H9 (cell line): Measurements from ENCODE around the gene CHID1. TPM values are rescaled to one million over a fixed set of nuclear protein-coding genes. Genes with fewer than 3 reads are reported as not detected.

Source experiments
- DNase-seq: peaks from one replicate; pipeline ENCODE4 v3.0.0-alpha.2; 2017
- H2AFZ ChIP-seq: one replicate; pipeline ENCODE4 v1.6.1; 2013; ENCODE audit warnings: mild to moderate bottlenecking, low read length, control low read depth, moderate library complexity
- H2AK5ac ChIP-seq: 2 replicates; pipeline ENCODE4 v1.6.1; 2013; ENCODE audit warnings: low read length, control low read depth, mixed read lengths; ENCODE audit not compliant: insufficient read length
- H2BK120ac ChIP-seq: one replicate; pipeline ENCODE4 v1.6.1; 2013; ENCODE audit warnings: low read depth, mild to moderate bottlenecking, low read length, control low read depth, inconsistent platforms; ENCODE audit not compliant: poor library complexity, severe bottlenecking
- H2BK12ac ChIP-seq: 2 replicates; pipeline ENCODE4 v1.6.1; 2013; ENCODE audit warnings: low read length, control low read depth, mixed read lengths, low read depth; ENCODE audit not compliant: insufficient read length
- H2BK15ac ChIP-seq: 2 replicates; pipeline ENCODE4 v1.6.1; 2013; ENCODE audit warnings: low read depth, low read length, control low read depth
- H2BK20ac ChIP-seq: one replicate; pipeline ENCODE4 v1.6.1; 2013; ENCODE audit warnings: low read depth, mild to moderate bottlenecking, low read length, control low read depth, inconsistent platforms; ENCODE audit not compliant: poor library complexity, severe bottlenecking
- H2BK5ac ChIP-seq: 2 replicates; pipeline ENCODE4 v1.6.1; 2013; ENCODE audit warnings: low read length, control low read depth, mixed read lengths; ENCODE audit not compliant: insufficient read length
- H3K14ac ChIP-seq: 2 replicates; pipeline ENCODE4 v1.6.1; 2013; ENCODE audit warnings: low read length, control low read depth; ENCODE audit not compliant: insufficient read depth
- H3K18ac ChIP-seq: 2 replicates; pipeline ENCODE4 v1.6.1; 2013; ENCODE audit warnings: low read depth, mild to moderate bottlenecking, mixed read lengths, low read length, control low read depth; ENCODE audit not compliant: insufficient read length
- H3K23ac ChIP-seq: 2 replicates; pipeline ENCODE4 v1.6.1; 2013; ENCODE audit warnings: low read length, control low read depth, mixed read lengths, low read depth; ENCODE audit not compliant: insufficient read length
- H3K23me2 ChIP-seq: 2 replicates; pipeline ENCODE4 v1.6.1; 2013; ENCODE audit warnings: low read depth, mild to moderate bottlenecking, mixed read lengths, low read length, control low read depth; ENCODE audit not compliant: insufficient read length, poor library complexity, severe bottlenecking
- H3K27ac ChIP-seq: 2 replicates; pipeline ENCODE4 v1.5.1; 2013; ENCODE audit warnings: low read length, control low read depth, mixed read lengths, low read depth; ENCODE audit not compliant: insufficient read length
- H3K27me3 ChIP-seq: 2 replicates; pipeline ENCODE4 v1.6.1; 2013; ENCODE audit warnings: low read length, control low read depth, inconsistent platforms; ENCODE audit not compliant: insufficient read depth
- H3K4ac ChIP-seq: 2 replicates; pipeline ENCODE4 v1.6.1; 2013; ENCODE audit warnings: low read depth, mild to moderate bottlenecking, control low read depth, inconsistent platforms, low read length, moderate library complexity
- H3K4me1 ChIP-seq: 2 replicates; pipeline ENCODE4 v1.6.1; 2013; ENCODE audit warnings: low read length, control low read depth, inconsistent platforms; ENCODE audit not compliant: insufficient read depth
- H3K4me2 ChIP-seq: 2 replicates; pipeline ENCODE4 v1.6.1; 2013; ENCODE audit warnings: low read length, control low read depth, mixed read lengths; ENCODE audit not compliant: insufficient read length, insufficient read depth
- H3K56ac ChIP-seq: 2 replicates; pipeline ENCODE4 v1.6.1; 2013; ENCODE audit warnings: low read depth, mild to moderate bottlenecking, mixed read lengths, low read length, control low read depth; ENCODE audit not compliant: insufficient read length
- H3K79me1 ChIP-seq: 2 replicates; pipeline ENCODE4 v1.6.1; 2013; ENCODE audit warnings: low read depth, mild to moderate bottlenecking, moderate library complexity, low read length, control low read depth, inconsistent platforms; ENCODE audit not compliant: insufficient read depth, poor library complexity, severe bottlenecking
- H3K79me2 ChIP-seq: 2 replicates; pipeline ENCODE4 v1.6.1; 2013; ENCODE audit warnings: low read length, control low read depth, inconsistent platforms; ENCODE audit not compliant: insufficient read depth
- H3K9ac ChIP-seq: 2 replicates; pipeline ENCODE4 v1.6.1; 2013; ENCODE audit warnings: low read length, control low read depth, mixed read lengths; ENCODE audit not compliant: insufficient read length; ENCODE audit errors: extremely low read depth
- H3K9me3 ChIP-seq: one replicate; pipeline ENCODE4 v1.6.1; 2013; ENCODE audit warnings: low read depth, low read length, inconsistent platforms; ENCODE audit not compliant: control insufficient read depth
- H3T11ph ChIP-seq: one replicate; pipeline ENCODE4 v1.6.1; 2013; ENCODE audit warnings: mild to moderate bottlenecking, low read length, control low read depth, inconsistent platforms
- H4K20me1 ChIP-seq: one replicate; pipeline ENCODE4 v1.6.1; 2013; ENCODE audit not compliant: control insufficient read depth, insufficient read length, insufficient read depth
- H4K5ac ChIP-seq: 2 replicates; pipeline ENCODE4 v1.6.1; 2013; ENCODE audit warnings: low read depth, mild to moderate bottlenecking, mixed read lengths, low read length, control low read depth; ENCODE audit not compliant: insufficient read length
- H4K8ac ChIP-seq: replicated peaks from 2 replicates; pipeline ENCODE4 v1.6.1; 2013; ENCODE audit warnings: low read length, control low read depth, mixed read lengths, low read depth; ENCODE audit not compliant: insufficient read length
- H4K91ac ChIP-seq: 2 replicates; pipeline ENCODE4 v1.6.1; 2013; ENCODE audit warnings: low read depth, mild to moderate bottlenecking, moderate library complexity, mixed read lengths, low read length, control low read depth; ENCODE audit not compliant: insufficient read length
- H3K27ac Mint-ChIP-seq, 3 experiments: 2 replicates in 2 of 3; 3 replicates in 1 of 3; pipeline ENCODE4 v1.8.0; 2020 to 2021; ENCODE audit warnings: mixed read lengths in 3 of 3, mild to moderate bottlenecking in 1 of 3, moderate library complexity in 1 of 3
- H3K27me3 Mint-ChIP-seq: 2 replicates; pipeline ENCODE4 v1.8.0; 2021; ENCODE audit warnings: low read depth, mild to moderate bottlenecking, moderate library complexity, mixed read lengths
- H3K36me3 Mint-ChIP-seq, 3 experiments: 2 replicates in 2 of 3; 3 replicates in 1 of 3; pipeline ENCODE4 v1.8.0; 2020 to 2021; ENCODE audit warnings: low read depth in 3 of 3, mixed read lengths in 3 of 3; ENCODE audit not compliant: insufficient read depth in 1 of 3
- H3K4me1 Mint-ChIP-seq, 2 experiments: 2 replicates each; pipeline ENCODE4 v1.8.0; 2020; ENCODE audit warnings: mixed read lengths in 2 of 2
- H3K4me3 Mint-ChIP-seq, 2 experiments: 2 replicates in 1 of 2; 3 replicates in 1 of 2; pipeline ENCODE4 v1.8.0; 2020 to 2021; ENCODE audit warnings: mild to moderate bottlenecking in 2 of 2, mixed read lengths in 2 of 2, moderate library complexity in 1 of 2
- H3K9me3 Mint-ChIP-seq, 2 experiments: 2 replicates in 1 of 2; 3 replicates in 1 of 2; pipeline ENCODE4 v1.8.0; 2020; ENCODE audit warnings: mild to moderate bottlenecking in 2 of 2, mixed read lengths in 2 of 2, moderate library complexity in 1 of 2
- CTCF ChIP-seq: fragments of 200-600 bp; sonication (generic); conservative IDR thresholded peaks from 3 replicates; pipeline ENCODE4 v1.8.0; 2021; ENCODE audit warnings: antibody characterized with exemption, mild to moderate bottlenecking
- WGBS: extraction: QIAGEN DNeasy Blood & Tissue Kit; methylation state at CpG from one replicate; pipeline ENCODE4 v1.1.7; 2013; ENCODE audit warnings: missing lambda C conversion rate, low lambda C conversion rate, mixed read lengths; ENCODE audit not compliant: insufficient read length; ENCODE audit errors: extremely low coverage; 5-methylcytosine and 5-hydroxymethylcytosine counted together
- total RNA-seq: library from RNA; stranded (reverse); gene quantifications from 2 replicates; pipeline ENCODE4 v1.2.1, GENCODE V29; 2021

The CHID1 gene
- total RNA-seq, 1 experiment from 2014 or later = 89.4 TPM

- Histone ChIP-seq H4K91ac (no peak overlapping the region), H3K27ac (no peak overlapping the region), H3K4me2 (no peak overlapping the region), H2BK12ac (no peak overlapping the region), H2BK5ac (no peak overlapping the region), H2AFZ (no peak overlapping the region), H4K5ac (no peak overlapping the region), H3K79me1 (peaks cover 3% of the 10 kb centered on the region), H3K9me3 (no peaks in the 10 kb centered on the region), H2BK15ac (no peak overlapping the region), H3K18ac (no peak overlapping the region), H2AK5ac (no peak overlapping the region), H2BK20ac (no peak overlapping the region), H4K8ac (no peak overlapping the region), H3T11ph (no peak overlapping the region), H3K4me1 (peaks cover 8% of the 10 kb centered on the region; the same call in 1 of the 2 replicates), H3K79me2 (peaks cover 7% of the 10 kb centered on the region; the same call in 1 of the 2 replicates), H2BK120ac (no peak overlapping the region), H3K23ac (no peak overlapping the region), H3K56ac (no peak overlapping the region), H3K4ac (no peak overlapping the region), H3K14ac (no peak overlapping the region), H3K23me2 (no peaks in the 10 kb centered on the region), H3K27me3 (no peaks in the 10 kb centered on the region), H4K20me1 (no peaks in the 10 kb centered on the region), H3K9ac (no peak overlapping the region)
- Mint-ChIP-seq H3K9me3 (peaks cover 3 to 12% of the 10 kb centered on the region in 2 experiments; a peak in 4 of 5 replicates), H3K27me3 (no peaks in the 10 kb centered on the region), H3K36me3 (peaks cover 13 to 23% (median 16%) of the 10 kb centered on the region in 3 experiments), H3K27ac (peak overlapping the region; percentile 19 to 62 (median 23); a peak in 1 of 7 replicates), H3K4me3 (no peak overlapping the region), H3K4me1 (peaks cover 54 to 66% of the 10 kb centered on the region in 2 experiments)
- no peak for TF ChIP-seq CTCF
- no peak for DNase-seq
- no CpG with 5 or more reads among the region's 9 CpGs for WGBS
Measured at GRCh38 chr11:951507-951906, 40.9 kb upstream of the CHID1 start.
